ENCODE data around the gene JARID2.

DNA sequence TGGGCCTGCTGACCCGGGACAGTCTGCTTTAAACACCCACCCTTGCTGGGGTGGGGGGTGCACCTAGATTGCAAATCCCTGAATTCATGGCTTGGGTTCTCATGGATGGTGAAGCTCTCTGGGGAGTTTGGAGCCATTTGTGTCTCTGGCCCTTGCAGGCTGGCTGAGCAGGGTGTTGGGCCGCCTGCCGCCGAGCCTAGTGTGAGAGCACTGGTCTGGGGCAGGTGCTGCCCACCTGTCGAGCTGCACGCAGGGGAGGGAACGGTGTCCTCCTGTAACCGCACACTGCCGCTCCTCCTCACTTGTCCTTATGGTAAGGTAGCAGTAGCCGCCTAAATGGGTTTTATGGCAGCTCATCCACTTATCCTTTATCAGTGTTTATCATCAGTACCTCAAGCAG is 273.0 kb downstream of the JARID2 start:
- no peak for TF ChIP-seq EZH2 (IDR thresholded peaks at IDR 0.05)
- no peak for TF ChIP-seq POLR2AphosphoS5 (IDR thresholded peaks at IDR 0.05; ENCODE audit: borderline replicate concordance, low read depth, low read length)
